Smooth muscle cell of the brain vasculature (primary cell): ENCODE measurements around the gene C3orf18.

Source experiments
- DNase-seq: peaks from one replicate; pipeline ENCODE4 v3.0.0-alpha.2; 2012; ENCODE audit warnings: low read depth, low spot score

Gene C3orf18

GRCh38 chr3:50580683-50581458, 13.3 kb upstream of the C3orf18 start:
- no peak for DNase-seq

- DNase-seq, result no peak
Observed at GRCh38 chr3:50577348-50577747, 9.8 kb upstream of the C3orf18 start.

- no peak for DNase-seq
Observed at GRCh38 chr3:50575372-50575771, 7.8 kb upstream of the C3orf18 start.

- DNase-seq, result no peak
Observed at GRCh38 chr3:50574444-50574831, 6.9 kb upstream of the C3orf18 start.

GRCh38 chr3:50573566-50574443, 6.3 kb upstream of the C3orf18 start:
- no peak for DNase-seq

GRCh38 chr3:50572801-50573371, 5.3 kb upstream of the C3orf18 start:
- DNase-seq, result no peak

GRCh38 chr3:50572158-50572557, 4.6 kb upstream of the C3orf18 start:
- peak; percentile 43 for DNase-seq

GRCh38 chr3:50571486-50571885, 3.9 kb upstream of the C3orf18 start:
- no peak for DNase-seq

GRCh38 chr3:50570508-50571279, 3.1 kb upstream of the C3orf18 start:
- no peak for DNase-seq

GRCh38 chr3:50568947-50569749, 1.6 kb upstream of the C3orf18 start, which contains the start of gene HEMK1:
HEMK1 (plus strand) TSS chr3:50569522; CDS start chr3:50571105, 1,583 bp downstream.
- DNase-seq, result peak; percentile 82

GRCh38 chr3:50567011-50567385, 549 bp downstream of the C3orf18 start:
- DNase-seq, result no peak

GRCh38 chr3:50564321-50564720, 3.2 kb downstream of the C3orf18 start:
- DNase-seq, result no peak

GRCh38 chr3:50563867-50564266, 3.7 kb downstream of the C3orf18 start:
- DNase-seq, result no peak

GRCh38 chr3:50562861-50563260, 4.7 kb downstream of the C3orf18 start:
- no peak for DNase-seq

- DNase-seq, result no peak
Observed at GRCh38 chr3:50559702-50560101, 7.8 kb downstream of the C3orf18 start.

GRCh38 chr3:50557915-50558314, 9.6 kb downstream of the C3orf18 start:
- no peak for DNase-seq

- DNase-seq, result no peak
Observed at GRCh38 chr3:50557106-50557505, 10.4 kb downstream of the C3orf18 start.

GRCh38 chr3:50554553-50554952, 13.0 kb downstream of the C3orf18 start:
- DNase-seq, result no peak

GRCh38 chr3:50552598-50552997, 14.9 kb downstream of the C3orf18 start:
- DNase-seq, result no peak

- no peak for DNase-seq
Observed at GRCh38 chr3:50551681-50552435, 15.7 kb downstream of the C3orf18 start.
